ENCODE data around the gene MAGI1. TPM values are rescaled to one million over a fixed set of nuclear protein-coding genes. Genes with fewer than 3 reads are reported as not detected.

MAGI1 gene
- total RNA-seq, 2 donors from 2014 or later, result 37.5 to 51.6 TPM

GRCh38 chr3:65419233-65419632, 619.5 kb downstream of the MAGI1 start:
- 86% methylated on average over 2 of the region's 2 CpGs for whole genome bisulfite sequencing
- Histone ChIP-seq H3K27ac (no peak overlapping the region), H3K9me3 (no peaks in the 10 kb centered on the region), H3K36me3 (no peaks in the 10 kb centered on the region), H3K4me1 (replicated peaks) (no peaks in the 10 kb centered on the region), H3K4me3 (no peak overlapping the region), H3K27me3 (replicated peaks; ENCODE audit: insufficient read depth) (no peaks in the 10 kb centered on the region)
- no peak for TF ChIP-seq POLR2AphosphoS5 (IDR thresholded peaks at IDR 0.05)
- TF ChIP-seq, protein P1, sequence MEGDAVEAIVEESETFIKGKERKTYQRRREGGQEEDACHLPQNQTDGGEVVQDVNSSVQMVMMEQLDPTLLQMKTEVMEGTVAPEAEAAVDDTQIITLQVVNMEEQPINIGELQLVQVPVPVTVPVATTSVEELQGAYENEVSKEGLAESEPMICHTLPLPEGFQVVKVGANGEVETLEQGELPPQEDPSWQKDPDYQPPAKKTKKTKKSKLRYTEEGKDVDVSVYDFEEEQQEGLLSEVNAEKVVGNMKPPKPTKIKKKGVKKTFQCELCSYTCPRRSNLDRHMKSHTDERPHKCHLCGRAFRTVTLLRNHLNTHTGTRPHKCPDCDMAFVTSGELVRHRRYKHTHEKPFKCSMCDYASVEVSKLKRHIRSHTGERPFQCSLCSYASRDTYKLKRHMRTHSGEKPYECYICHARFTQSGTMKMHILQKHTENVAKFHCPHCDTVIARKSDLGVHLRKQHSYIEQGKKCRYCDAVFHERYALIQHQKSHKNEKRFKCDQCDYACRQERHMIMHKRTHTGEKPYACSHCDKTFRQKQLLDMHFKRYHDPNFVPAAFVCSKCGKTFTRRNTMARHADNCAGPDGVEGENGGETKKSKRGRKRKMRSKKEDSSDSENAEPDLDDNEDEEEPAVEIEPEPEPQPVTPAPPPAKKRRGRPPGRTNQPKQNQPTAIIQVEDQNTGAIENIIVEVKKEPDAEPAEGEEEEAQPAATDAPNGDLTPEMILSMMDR (IDR thresholded peaks at IDR 0.05), result no peak
- no peak for TF ChIP-seq POLR2A (IDR thresholded peaks at IDR 0.05)
- no peak for DNase-seq (ENCODE audit: low spot score)
- intact Hi-C loops (cut with DNase I), result loop anchor here (10.0 kb wide), 1 partner anchor 734 kb away; the partner anchor contains the start of gene ADAMTS9

- Histone ChIP-seq H3K27me3 (replicated peaks; ENCODE audit: insufficient read depth) (no peaks in the 10 kb centered on the region), H3K9me3 (no peaks in the 10 kb centered on the region), H3K4me1 (replicated peaks) (peaks cover 7% of the 10 kb centered on the region), H3K36me3 (no peaks in the 10 kb centered on the region), H3K27ac (peak overlapping the region in 1 of 2 donors; percentile 7), H3K4me3 (no peak overlapping the region)
- TF ChIP-seq, protein P1 (IDR thresholded peaks at IDR 0.05), result no peak
- TF ChIP-seq POLR2AphosphoS5 (IDR thresholded peaks at IDR 0.05) (no peak), POLR2A (IDR thresholded peaks at IDR 0.05) (no peak)
- DNase-seq (ENCODE audit: low spot score), result no peak
- 65% methylated on average over 3 of the region's 3 CpGs for WGBS
- intact Hi-C loops (cut with DNase I), result loop anchor here (5.0 to 10.0 kb wide), 2 partner anchors 729 to 882 kb away; partner anchors contain the start of gene ADAMTS9
Measured at GRCh38 chr3:65413891-65414290, 624.8 kb downstream of the MAGI1 start.

GRCh38 chr3:65412588-65412987, 626.1 kb downstream of the MAGI1 start:
- 21% methylated on average over 2 of the region's 2 CpGs for WGBS

GRCh38 chr3:65411367-65411766, 627.4 kb downstream of the MAGI1 start:
- H3K9me3 ChIP-seq, result no peaks in the 10 kb centered on the region
- DNase-seq (ENCODE audit: low spot score), result no peak
- H3K4me1 ChIP-seq (replicated peaks), result peaks cover 15% of the 10 kb centered on the region
- intact Hi-C loops (cut with DNase I), result loop anchor here (5.0 to 10.0 kb wide), 2 partner anchors 727 to 879 kb away; partner anchors contain the start of gene ADAMTS9
- H3K27ac ChIP-seq, result peak overlapping the region in 1 of 2 donors; percentile 26
- no peaks in the 10 kb centered on the region for H3K27me3 ChIP-seq (replicated peaks; ENCODE audit: insufficient read depth)
- 59% methylated on average over 3 of the region's 3 CpGs for WGBS
- TF ChIP-seq, protein P1 (IDR thresholded peaks at IDR 0.05), result no peak
- TF ChIP-seq POLR2A (IDR thresholded peaks at IDR 0.05) (no peak), POLR2AphosphoS5 (IDR thresholded peaks at IDR 0.05) (no peak)
- no peak overlapping the region for H3K4me3 ChIP-seq
- H3K36me3 ChIP-seq, result no peaks in the 10 kb centered on the region

More at GRCh38 chr3:65412588-65412987, 626.1 kb downstream of the MAGI1 start:
- H3K27ac ChIP-seq, result peak overlapping the region in 1 of 2 donors; percentile 26
- H3K9me3 ChIP-seq, result no peaks in the 10 kb centered on the region
- no peaks in the 10 kb centered on the region for H3K27me3 ChIP-seq (replicated peaks; ENCODE audit: insufficient read depth)
- H3K4me3 ChIP-seq, result no peak overlapping the region
- DNase-seq (ENCODE audit: low spot score), result peak; percentile 88
- no peaks in the 10 kb centered on the region for H3K36me3 ChIP-seq
- TF ChIP-seq POLR2AphosphoS5 (IDR thresholded peaks at IDR 0.05) (peak; percentile 81), POLR2A (IDR thresholded peaks at IDR 0.05) (no peak)
- TF ChIP-seq, protein P1 (IDR thresholded peaks at IDR 0.05), result peak in 3 of 4 experiments; percentile 46 to 62 (median 57)
- intact Hi-C loops (cut with DNase I), result loop anchor here (5.0 to 10.0 kb wide), 2 partner anchors 728 to 880 kb away; partner anchors contain the start of gene ADAMTS9
- peaks cover 15% of the 10 kb centered on the region for H3K4me1 ChIP-seq (replicated peaks)

GRCh38 chr3:65409176-65409569, 629.5 kb downstream of the MAGI1 start:
- no peak for DNase-seq (ENCODE audit: low spot score)
- H3K4me1 ChIP-seq (replicated peaks), result peaks cover 15% of the 10 kb centered on the region
- TF ChIP-seq, protein P1 (IDR thresholded peaks at IDR 0.05), result no peak
- TF ChIP-seq POLR2AphosphoS5 (IDR thresholded peaks at IDR 0.05) (no peak), POLR2A (IDR thresholded peaks at IDR 0.05) (no peak)
- H3K4me3 ChIP-seq, result no peak overlapping the region
- 53% methylated on average over 3 of the region's 3 CpGs for WGBS
- intact Hi-C loops (cut with DNase I), result no loop called here
- H3K27me3 ChIP-seq (replicated peaks; ENCODE audit: insufficient read depth), result no peaks in the 10 kb centered on the region
- peak overlapping the region; percentile 5 to 54 for H3K27ac ChIP-seq
- H3K9me3 ChIP-seq, result no peaks in the 10 kb centered on the region
- H3K36me3 ChIP-seq, result no peaks in the 10 kb centered on the region

Data from prostate gland (tissue), 2 donors.